Kidney epithelial cell (primary cell): ENCODE measurements around the gene RASD1. TPM values are rescaled to one million over a fixed set of nuclear protein-coding genes. Genes with fewer than 3 reads are reported as not detected.

Experiments
- DNase-seq: peaks from one replicate; pipeline ENCODE4 v3.0.0-alpha.2; 2010; ENCODE audit warnings: low read depth
- H3K27me3 ChIP-seq: 2 replicates; pipeline ENCODE4 v1.6.0; 2011; ENCODE audit warnings: low read length; ENCODE audit not compliant: control insufficient read depth, insufficient read depth
- H3K36me3 ChIP-seq: 2 replicates; pipeline ENCODE4 v1.5.1; 2011; ENCODE audit warnings: low read length; ENCODE audit not compliant: control insufficient read depth, insufficient read depth
- H3K4me3 ChIP-seq: 2 replicates; pipeline ENCODE4 v1.5.1; 2011; ENCODE audit warnings: low read depth, mild to moderate bottlenecking, control low read depth, low read length
- total RNA-seq: library from RNA; depleted of rRNA; stranded (reverse); fragments of >200 nt; gene quantifications from 2 replicates; pipeline ENCODE4 v1.2.3, GENCODE V29; 2015
- TF ChIP-seq, protein P1 (sequence below): IDR thresholded peaks from 2 replicates; pipeline ENCODE4 v1.5.1; 2011; ENCODE audit warnings: mild to moderate bottlenecking, moderate library complexity, low read length, control low read depth, inconsistent platforms; ENCODE audit not compliant: insufficient read depth, poor library complexity, severe bottlenecking

RASD1 gene
- total RNA-seq, 1 donor from 2014 or later, result 0.17 TPM

GRCh38 chr17:17503566-17504130, 7.5 kb upstream of the RASD1 start:
- TF ChIP-seq, protein P1, sequence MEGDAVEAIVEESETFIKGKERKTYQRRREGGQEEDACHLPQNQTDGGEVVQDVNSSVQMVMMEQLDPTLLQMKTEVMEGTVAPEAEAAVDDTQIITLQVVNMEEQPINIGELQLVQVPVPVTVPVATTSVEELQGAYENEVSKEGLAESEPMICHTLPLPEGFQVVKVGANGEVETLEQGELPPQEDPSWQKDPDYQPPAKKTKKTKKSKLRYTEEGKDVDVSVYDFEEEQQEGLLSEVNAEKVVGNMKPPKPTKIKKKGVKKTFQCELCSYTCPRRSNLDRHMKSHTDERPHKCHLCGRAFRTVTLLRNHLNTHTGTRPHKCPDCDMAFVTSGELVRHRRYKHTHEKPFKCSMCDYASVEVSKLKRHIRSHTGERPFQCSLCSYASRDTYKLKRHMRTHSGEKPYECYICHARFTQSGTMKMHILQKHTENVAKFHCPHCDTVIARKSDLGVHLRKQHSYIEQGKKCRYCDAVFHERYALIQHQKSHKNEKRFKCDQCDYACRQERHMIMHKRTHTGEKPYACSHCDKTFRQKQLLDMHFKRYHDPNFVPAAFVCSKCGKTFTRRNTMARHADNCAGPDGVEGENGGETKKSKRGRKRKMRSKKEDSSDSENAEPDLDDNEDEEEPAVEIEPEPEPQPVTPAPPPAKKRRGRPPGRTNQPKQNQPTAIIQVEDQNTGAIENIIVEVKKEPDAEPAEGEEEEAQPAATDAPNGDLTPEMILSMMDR, result no peak
- H3K36me3 ChIP-seq, result no peaks in the 10 kb centered on the region
- no peak for DNase-seq
- peaks cover 14% of the 10 kb centered on the region for H3K27me3 ChIP-seq
- no peak overlapping the region for H3K4me3 ChIP-seq

GRCh38 chr17:17502741-17503565, 6.8 kb upstream of the RASD1 start:
- no peak for DNase-seq
- TF ChIP-seq, protein P1, result no peak
- Histone ChIP-seq H3K27me3 (peaks cover 14% of the 10 kb centered on the region), H3K4me3 (no peak overlapping the region), H3K36me3 (no peaks in the 10 kb centered on the region)

DNA sequence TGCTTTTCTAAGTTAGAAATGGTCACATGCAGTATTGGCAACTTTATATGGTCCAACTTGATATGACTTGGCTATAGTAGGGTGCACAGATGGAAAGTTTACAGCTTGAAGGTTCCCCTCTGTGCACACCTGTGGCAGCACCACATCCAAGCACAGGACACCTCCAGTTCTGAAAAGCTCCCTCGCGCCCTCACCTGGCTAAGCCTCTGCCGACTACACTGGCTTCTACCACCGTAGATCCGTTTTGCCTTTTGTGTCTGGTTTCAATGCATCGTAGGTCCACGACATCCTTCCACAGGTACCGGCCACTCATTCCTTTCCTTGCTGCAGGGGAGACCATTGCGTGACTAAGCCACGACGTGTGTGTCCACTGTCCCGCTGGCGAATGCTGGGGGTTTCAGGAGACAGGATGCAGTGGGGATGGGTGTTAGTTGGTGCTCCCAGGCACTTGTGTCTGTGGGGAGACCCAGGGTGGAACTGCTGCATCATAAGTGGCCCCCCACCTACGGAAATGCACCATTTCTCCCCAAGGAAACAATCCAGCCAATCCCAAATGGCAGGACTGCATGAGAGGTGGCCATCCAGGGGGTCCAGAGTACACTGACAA, 4.9 kb upstream of the RASD1 start:
- DNase-seq, result no peak
- peaks cover 18% of the 10 kb centered on the region for H3K27me3 ChIP-seq
- no peaks in the 10 kb centered on the region for H3K36me3 ChIP-seq
- TF ChIP-seq, protein P1, result no peak
- no peak overlapping the region for H3K4me3 ChIP-seq

DNA sequence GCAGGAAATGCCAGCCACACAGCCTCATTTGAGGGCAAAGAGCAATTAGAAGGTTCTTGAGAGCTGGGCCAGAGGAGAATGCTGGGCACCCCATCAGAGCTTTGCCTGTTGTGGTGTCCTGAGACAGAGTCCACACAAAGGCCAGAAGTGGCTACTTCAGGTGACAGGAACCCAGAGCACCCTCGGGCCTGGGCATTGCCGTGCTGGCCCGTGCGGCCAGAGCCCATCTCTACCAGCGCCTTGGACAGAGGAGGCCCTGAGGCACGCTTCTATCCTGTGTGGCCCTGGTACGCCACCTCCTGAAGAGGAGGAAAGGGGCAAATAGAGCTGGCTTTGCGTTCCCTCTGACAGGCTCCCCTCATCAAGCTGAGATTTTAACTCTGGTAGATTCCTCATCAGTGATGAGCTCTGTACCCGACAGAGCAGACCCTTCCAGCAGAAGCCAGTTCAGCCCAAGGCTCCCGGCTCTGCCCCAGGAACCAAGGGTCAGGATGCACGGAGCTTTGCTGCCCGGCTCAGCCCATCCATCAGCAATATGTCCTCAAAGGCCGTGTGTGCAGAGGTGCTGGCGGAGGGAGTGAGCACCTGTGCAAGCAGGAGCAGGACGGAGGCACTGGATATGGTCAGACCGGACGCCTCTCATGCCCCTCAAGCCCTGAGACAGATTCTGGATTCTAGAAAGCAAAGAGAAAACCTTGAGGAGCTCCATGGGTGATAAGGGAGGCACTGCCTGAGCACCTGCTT, 3.4 kb upstream of the RASD1 start:
- H3K36me3 ChIP-seq, result no peaks in the 10 kb centered on the region
- DNase-seq, result no peak
- no peak overlapping the region for H3K4me3 ChIP-seq
- TF ChIP-seq, protein P1, result no peak
- peaks cover 27% of the 10 kb centered on the region for H3K27me3 ChIP-seq

- Histone ChIP-seq H3K36me3 (no peaks in the 10 kb centered on the region), H3K4me3 (no peak overlapping the region), H3K27me3 (peaks cover 27% of the 10 kb centered on the region)
- DNase-seq, result no peak
- TF ChIP-seq, protein P1, result no peak
Observed at GRCh38 chr17:17498606-17499301, 2.6 kb upstream of the RASD1 start.
